Right renal pelvis (tissue), 4 donors: Measurements from ENCODE around the gene KLK13. TPM values are rescaled to one million over a fixed set of nuclear protein-coding genes. Genes with fewer than 3 reads are reported as not detected.

Experiments
- DNase-seq, 4 donors: peaks; one replicate each; pipeline ENCODE4 v3.0.0-alpha.2; 2013; ENCODE audit warnings: low read depth in 4 of 4, low spot score in 3 of 4, missing footprints in 1 of 4
- polyA plus RNA-seq, 4 donors: library from polyadenylated mRNA; unstranded; fragments of 120-200 nt; gene quantifications; one replicate each; pipeline ENCODE4 v1.2.1, GENCODE V29; 2013; ENCODE audit not compliant: insufficient read length in 4 of 4

KLK13 gene
- polyA plus RNA-seq, 4 donors, result 0.20 to 0.55 (median 0.52) TPM

DNA sequence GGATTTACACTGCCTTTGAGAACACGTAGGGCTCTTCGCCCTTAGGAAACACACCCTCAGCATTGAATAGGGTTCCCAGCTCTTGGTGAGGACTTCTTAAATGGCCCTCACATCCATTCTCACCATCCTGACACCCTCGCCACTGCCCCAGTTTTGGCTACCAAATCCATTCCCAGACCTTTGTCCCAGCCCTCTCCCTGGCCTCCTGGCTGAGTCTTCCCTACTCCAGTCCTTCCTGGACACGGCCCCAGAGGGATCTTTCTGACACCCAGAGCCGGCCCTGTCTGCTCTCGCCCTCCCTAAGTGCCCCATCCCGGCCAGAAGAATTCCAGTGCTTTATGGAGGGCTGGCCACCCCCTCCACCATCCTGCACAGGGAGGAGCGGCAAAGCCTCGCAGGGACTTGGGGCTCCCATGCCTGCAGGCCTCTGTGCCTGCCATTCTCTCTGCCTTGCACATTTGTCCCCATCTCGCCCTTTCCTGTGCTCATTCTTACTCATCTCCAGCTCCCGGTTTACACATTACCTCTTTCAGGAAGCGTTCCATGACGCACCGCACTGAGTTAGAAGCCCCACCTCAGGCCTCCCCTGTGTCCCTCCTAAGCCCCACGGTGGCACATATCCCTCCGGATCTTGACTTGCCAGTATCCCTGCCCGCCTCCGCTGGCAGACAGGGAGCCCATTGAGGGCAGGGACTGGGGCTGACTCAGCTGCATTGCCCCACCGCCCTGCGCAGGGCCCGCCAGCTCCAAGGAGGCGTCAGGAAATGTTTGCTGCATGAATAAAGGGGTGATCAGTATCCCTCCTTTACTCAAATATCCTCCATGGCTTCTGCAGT is 28.8 kb upstream of the KLK13 start:
- DNase-seq, result no peak

DNA sequence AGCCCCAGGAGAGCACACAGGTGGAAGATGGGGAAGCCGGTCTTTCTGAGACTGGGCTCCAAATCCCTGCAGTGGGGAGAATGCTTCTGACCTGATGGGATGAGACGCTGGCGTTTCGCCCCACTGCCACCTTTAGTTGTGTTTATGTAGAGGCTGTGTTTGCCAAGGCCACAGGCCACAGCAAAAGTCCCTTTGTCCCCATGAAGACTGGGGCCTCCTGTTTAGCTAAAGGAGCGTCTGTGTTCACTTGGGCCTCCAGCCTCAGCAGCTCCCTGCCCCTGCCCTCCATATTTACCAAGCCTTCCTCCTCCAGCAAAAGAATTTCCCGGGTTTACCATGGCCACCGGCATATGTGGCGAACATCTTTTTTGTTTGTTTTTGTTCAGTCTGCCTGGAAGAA is 28.2 kb upstream of the KLK13 start:
- no peak for DNase-seq

DNA sequence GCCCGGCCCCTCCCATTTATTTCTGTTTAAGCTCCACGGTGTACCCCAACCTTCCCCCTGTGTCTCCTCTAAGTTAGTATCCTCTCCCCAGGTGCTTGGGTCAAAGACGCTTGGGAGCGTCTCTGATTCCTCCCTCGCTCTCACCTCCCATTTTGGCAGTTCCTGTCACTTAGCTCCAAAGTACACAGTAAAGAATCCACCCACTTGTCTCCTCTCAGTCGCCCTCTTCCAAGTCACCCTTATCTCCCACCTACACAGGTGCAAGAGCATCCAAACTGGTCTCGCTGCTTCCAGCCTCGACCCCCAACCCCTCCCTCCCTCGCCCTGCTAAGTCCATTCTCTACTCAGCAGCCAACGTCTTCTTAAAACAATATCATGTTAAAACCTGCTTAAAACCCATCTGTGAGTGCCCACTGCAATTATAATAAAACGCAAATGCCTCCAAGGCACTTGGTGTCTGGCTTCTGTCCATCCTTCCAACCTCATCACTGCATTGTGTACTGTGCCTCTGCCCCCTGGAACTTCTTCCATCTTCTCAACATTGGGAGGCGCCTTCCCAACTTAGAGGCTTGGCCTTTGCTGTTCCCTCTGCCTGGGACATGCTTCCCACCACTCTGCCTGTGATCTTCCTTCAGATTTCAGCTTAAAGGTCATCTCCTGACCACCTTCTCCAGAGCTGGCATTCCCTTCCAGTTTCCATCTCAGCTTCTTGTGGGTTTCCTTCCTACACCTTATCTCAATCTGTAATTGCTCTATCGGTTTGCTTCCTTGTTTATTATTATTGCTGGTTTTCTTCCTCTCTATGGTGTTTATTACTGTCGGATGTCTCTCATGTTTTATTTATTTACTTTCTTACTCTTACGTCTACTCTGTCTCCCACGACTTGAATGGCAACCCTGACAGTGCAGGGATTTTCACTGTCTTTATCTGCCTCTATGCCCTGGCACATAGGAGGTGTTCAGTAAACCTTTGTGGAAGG is 27.3 kb upstream of the KLK13 start:
- no peak for DNase-seq

DNA sequence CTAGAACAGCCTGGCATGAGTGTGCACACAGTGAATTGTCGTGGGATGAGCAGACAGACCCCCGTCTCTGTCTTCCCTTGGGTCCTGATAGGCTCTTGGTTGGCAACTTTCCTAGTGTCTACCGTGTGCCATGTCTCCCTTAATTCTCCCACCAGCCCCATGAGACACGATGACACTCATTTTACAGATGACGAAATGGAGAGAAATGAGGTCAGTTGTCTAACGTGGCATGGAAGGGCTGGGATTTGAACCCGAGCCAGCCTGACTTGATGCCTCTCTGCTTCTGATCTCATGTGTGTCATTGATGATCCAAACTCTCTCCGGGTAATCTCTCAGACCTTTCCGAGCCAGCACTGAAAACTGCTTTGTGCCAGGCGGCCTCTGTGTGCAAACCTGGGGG is 26.2 kb upstream of the KLK13 start:
- DNase-seq, result no peak

DNA sequence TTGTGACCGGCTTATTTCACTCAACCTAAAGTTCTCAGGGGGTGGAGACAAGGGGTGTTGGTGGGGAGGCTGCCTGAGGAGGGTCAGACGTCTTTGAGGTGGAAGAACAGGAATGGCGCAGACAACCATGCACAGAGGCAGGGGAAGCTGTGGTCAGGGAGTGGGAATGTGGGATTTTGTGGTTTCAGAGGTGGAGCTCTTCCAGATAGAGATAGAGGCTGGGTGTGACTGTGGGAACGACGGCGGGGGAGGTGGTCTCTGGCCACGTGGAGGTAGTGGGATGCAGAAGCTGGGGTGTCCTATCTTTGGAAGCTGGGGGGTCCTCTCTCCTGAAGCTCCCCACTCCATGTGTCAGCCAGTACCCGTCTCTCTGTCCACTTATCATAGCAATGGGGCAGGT is 25.6 kb upstream of the KLK13 start:
- DNase-seq, result no peak

DNA sequence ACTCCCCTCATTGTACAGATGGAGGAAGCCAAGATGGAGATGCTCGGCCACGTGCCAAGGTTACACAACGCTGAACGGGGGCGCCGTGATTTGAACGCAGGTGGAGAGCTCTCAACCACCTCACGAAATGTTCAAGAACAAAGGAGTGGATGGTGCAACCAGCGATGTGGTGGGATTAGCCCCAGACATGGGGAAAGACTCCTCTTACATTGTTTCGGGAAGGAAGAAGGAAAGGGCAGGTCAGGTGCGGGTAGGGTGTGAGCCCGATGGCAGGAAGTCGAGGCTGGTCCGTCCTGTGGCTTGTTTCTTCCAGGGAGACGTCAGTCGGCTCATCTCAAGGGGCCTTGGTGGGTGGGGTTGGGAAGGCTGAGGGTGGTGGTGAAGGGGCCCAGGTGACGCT is 24.9 kb upstream of the KLK13 start:
- no peak for DNase-seq

DNA sequence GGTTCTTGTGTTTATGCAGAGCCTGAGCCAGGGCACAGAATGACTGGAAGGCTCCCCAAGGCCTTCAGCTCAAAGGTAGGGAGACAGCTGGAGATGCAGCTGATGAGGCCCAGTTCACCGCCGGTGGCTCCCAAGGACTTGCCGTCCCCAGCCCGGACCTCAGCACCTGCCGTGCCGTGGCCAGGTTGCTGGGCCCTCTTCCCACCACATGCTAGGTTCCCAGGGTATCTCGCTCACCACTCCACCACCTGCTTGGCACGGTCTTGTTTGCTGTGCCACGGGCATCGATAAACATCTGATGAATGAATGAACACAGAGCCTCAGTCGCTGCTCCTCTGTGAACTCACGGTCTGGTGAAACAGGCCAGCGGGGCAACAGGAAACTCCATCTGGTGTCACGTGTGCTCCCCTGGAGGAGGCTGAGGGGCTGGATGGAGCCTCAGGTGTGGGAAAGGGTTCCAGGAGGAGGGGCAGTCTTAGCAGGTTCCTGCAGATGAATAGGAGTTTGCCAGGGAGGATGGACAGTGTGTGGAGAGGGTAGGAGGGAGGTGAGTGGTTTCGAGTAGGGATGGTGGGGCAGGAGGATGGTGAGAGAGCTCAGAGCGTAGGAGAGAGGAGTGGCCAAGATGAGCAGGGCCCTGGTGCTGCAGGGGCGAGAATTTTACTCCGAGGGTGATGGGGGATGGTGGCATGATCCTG is 21.4 kb upstream of the KLK13 start:
- no peak for DNase-seq

DNA sequence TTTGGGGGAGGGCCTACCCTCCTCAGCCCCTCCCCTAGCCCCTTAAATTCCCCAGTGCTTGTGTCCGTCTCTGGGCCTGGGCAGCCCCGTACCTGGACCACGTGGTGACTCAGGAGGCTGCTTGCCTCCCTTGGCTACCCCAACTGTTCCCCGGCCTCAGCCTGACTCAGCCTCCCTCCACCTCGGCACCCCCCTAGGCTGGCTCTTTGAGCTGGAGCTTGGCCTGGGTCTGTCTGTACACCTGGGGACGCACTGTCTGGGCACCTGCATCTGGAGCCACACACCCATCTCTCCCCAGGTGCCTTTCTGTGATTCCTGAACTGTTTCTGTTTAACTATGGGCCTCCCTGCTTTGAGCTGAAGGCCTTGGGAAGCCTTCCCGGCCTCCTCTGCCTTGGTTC is 19.6 kb upstream of the KLK13 start:
- DNase-seq, result no peak

DNA sequence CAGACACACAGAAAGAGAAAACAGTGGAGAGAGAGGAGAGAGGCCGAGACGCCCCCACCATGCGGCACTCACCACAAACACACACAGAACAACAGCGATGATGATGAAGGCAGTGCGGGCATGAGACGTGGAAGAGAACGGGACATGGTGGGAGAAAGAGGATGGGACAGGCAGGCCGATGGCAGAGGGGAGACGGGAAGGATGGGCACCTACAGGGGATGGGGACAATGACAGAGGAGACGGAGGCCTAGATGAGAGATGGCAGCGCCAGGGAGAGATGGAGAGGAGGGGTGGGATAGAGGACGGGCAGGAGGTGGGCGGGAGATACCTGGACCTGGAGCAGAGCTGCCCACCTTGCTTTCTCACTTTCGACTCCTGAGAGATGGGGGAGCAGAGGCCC is 18.9 kb upstream of the KLK13 start:
- no peak for DNase-seq

DNA sequence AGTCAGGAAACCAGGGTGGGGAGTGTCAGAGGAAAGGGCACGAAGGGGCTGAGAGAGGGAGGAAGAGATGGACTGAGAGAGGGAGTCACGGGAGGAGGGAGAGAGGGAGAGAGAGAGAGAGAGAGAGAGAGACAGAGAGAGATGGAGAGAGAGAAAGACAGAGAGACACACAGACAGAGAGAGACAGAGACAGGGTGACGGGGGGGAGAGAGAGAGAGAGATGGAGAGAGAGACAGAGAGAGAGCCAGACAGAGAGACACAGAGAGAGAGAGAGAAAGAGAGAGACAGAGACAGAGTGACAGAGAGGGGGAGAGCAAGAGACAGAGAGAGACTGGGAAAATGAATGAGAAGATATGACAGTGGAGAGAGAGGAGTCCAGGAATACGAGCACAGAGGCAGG is 18.3 kb upstream of the KLK13 start:
- no peak for DNase-seq

DNA sequence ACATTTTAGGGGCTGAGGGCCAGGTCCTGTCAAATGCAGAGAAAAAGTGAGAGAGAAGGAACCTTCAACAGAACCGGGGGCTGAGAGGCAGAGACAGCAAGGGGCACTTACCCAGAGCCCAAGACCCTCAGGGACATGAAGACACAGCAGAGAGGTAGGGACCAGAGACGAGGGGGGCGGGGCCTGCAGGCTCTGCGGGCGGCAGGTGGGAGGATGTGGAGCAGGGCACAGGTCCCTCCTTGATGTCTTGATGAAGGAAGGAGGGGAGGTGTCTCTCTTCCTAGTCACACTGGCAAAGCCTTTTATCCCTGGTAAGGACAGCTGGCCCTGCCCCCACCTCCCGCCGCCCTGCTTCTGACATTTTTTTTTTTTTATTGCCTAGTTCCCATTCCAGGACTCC is 17.7 kb upstream of the KLK13 start, which contains the start of gene KLK14:
Gene KLK14, minus strand, starts transcription at position 277 of the 400 bp plus-strand sequence. Its CDS starts 273 bp downstream, at position 4.
- no peak for DNase-seq

DNA sequence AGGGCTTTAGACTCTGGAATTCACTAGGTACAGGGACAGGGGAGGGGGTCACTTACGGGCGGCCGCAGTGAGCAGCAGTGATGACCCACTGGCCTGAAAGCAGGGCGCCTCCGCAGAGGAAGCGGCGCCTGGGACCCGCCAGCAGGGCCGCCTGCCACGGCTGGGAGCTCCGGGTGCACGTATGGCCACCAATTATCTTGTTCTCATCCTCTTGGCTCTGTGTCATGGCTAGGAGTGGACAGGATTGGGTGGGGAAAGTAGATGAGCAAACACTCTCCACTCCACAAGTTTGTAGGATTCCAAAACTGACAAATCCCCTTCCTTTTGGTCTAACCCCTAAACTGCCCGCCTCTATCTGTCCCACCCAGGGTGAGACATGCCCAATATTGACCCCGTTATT is 16.6 kb upstream of the KLK13 start:
- DNase-seq, result no peak

DNA sequence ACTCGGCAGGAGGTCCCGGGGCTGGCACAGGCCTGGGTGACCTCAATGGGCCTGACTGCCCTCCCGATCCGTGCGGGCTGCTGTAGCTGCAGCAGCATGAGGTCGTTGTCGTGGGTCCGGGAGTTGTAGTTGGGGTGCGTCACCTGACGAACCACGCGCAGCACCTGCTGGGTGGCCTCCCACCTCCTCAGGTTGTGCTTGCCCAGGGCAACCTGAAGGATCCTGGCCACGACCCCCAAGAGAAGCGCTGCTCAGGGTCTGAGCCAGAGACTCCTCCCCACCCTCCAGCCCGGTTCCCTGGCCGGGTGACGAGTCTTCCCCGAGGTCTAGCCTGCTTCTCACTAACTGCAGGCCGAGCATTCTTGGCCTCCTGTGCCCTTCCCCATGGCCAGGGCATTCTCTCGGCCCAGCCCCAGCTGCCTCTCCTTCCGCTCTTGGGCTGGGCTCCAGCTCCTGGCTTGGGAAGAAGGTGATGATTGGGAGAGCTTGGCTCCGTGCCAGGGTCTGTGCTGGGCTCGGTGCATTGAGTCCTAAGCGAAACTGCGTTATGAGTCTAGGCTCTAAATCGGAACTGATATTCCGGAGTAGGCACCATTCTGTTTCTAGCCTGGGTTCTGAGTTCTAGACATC is 14.7 kb upstream of the KLK13 start:
- DNase-seq, result no peak

DNA sequence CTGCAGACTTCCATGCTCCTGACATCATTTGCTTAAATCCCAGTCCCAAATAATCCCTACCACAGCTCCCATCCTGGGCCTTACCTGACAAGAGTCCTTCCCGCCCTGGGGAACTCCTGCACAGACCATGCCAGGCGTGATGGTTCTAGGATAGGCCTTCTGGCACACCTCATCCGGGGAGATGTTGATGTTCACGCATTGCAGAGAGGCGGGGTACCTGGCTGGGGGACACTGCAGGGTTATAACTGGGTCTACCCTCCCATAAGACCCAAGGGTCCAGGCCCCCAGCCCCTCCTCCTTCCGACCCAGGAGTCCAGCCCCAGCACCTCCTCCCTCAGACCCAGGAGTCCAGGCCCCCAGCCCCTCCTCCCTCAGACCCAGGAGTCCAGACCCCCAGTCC is 13.8 kb upstream of the KLK13 start:
- no peak for DNase-seq

DNA sequence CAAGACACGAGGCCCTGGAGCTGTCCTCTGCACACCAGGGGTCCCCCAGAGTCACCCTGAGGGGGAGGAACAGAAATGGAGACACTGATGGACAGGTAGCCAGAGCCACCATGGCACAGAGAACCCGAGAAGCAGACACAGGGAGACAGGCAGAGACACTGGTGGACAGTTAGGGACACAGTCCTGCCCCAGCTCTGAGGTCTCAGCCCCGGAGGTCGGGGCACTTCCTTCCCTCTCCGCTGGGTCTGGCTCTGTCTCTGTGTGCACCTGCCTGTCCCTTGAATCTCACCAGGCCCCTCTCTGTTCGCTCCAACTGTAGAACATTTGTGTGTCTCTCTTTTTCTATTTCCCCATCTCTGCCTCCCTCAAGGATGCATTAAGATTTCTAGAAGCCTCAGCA is 13.2 kb upstream of the KLK13 start:
- no peak for DNase-seq

DNA sequence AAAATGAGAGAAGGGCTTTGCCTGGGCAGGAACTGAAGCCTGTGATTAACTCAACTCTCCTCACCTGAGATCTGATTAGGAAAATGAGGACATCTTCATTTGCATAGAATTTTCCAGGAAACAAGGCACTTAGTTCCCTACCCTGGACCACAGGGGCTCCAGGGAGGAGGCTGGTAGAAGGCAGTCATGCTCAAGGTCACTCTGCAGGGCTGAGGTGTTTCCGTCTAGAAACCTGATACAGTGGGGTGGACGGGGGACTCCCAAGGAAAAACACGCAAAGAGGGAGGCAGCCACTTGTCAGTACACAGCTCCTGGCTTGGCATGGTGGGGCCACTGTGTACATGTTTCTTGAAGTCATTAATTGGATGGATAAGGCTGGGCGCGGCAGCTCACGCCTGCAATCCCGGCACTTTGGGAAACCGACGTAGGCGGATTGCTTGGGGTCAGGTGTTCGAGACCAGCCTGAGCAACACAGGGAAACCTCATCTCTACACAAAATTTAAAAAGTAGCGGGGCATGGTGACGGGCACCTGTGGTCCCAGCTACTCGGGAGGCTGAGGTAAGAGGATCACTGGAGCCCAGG is 11.8 kb upstream of the KLK13 start:
- DNase-seq, result no peak

DNA sequence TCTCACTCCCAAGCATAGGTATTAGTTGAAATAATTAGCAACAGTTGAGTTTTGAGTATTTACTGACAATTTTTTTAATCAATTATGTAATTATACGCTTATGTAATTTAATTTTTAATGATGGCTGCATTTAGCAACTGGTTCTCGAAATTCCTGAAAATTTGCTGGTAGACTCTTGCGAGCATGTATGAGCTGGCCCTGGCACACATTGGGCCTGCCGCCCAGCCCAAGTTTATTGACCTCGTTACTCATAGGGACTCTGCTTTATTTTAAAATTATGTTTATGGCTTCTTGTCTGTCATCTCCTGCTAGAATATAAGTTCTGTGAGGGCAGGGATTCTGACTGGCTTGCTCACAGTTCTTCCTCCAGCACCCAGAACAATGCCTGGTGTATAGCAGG is 11.1 kb upstream of the KLK13 start:
- no peak for DNase-seq

DNA sequence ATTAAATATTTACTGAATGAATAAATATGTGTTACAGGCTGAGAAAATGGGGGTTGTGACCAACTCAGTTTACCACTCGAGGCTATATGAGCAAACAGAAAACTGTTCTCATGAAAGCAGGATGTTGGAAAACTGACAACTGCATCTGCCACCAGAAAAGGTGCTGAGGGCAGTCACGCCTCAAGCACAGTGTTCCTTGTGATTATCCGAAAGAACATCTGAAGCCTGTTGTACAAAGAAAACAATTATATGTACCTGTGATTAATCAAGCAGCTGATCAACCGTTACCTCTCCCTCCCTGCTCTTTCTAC is 6.2 kb upstream of the KLK13 start:
- DNase-seq, result no peak

DNA sequence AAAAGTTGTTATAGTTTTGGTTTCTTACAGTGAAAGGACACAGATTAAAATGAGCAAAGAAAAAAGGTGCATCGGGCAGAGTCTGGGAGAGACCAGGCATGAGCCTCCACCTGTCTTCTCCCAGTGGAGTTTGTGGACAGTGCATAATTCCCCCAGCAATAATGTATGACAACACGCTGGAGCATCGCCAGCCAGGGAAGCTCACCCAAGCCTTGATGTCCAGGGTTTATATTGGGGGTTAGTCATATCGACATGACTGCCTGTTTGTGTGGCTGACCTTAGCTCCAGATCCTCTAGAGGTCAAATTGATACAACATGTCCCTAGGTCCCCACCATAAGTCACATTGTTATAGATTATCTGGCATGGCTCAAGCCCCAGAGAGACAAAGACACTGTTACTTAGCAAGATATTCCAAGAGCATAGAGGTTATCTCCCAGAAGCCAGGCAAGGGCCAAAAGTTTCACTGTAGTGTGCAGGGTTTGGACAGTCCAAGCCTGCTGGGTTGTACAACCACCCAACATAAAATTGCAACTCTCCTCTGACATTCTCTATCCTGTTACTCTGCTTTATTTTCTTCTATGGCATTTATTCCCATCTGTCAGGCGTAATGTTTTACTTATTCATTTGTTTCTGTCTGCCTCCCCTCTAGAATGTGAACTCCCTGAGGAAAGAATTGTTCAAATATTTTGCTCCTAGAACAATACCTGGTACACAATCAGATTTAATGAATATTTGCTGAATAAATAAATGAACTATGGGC is 5.6 kb upstream of the KLK13 start:
- DNase-seq, result no peak
